ENCODE data around the gene ARHGAP24. TPM values are rescaled to one million over a fixed set of nuclear protein-coding genes. Genes with fewer than 3 reads are reported as not detected.

Gene ARHGAP24
- total RNA-seq, 1 experiment from 2014 or later = 1.3 TPM

DNA sequence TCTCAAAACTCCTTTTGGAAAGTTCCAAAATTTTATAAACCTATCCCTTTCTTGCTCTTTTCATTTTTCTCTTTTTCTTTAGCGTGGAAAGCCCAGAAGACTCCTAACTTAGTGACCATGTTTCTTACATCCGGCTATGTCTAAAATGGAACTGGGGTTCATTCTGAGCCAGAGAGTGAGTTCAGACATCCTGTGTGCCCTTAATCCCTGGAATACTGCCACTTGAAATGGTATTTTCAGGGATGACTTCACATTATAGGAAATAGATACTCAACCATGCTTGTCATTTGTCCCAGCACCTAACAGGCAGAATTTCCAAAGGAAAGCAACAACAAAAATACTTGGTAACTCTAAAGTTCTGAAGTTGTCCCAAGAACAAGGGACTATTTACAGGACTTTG lies 379.6 kb downstream of the ARHGAP24 start:
- Histone ChIP-seq H3K79me2 (ENCODE audit: insufficient read depth, low read length) (no peaks in the 10 kb centered on the region), H3K4me3 (replicated peaks in 1 of 2; ENCODE audit: low read depth in 1 of 2, low read length in 2 of 2) (no peak overlapping the region), H3K9ac (ENCODE audit: low read length) (no peak overlapping the region), H3K9me2 (ENCODE audit: insufficient read depth) (no peaks in the 10 kb centered on the region), H3K4me1 (ENCODE audit: control insufficient read depth in 1 of 2, insufficient read depth in 2 of 2, low read length in 2 of 2) (no peaks in the 10 kb centered on the region), H3K27me3 (ENCODE audit: insufficient read depth, low read length) (no peaks in the 10 kb centered on the region), H3K9me3 (ENCODE audit: control insufficient read depth in 1 of 2, insufficient read depth in 1 of 2, low read depth in 1 of 2, low read length in 2 of 2) (no peaks in the 10 kb centered on the region), H3K27ac (ENCODE audit: low read depth, low read length) (no peak overlapping the region), H3K4me2 (ENCODE audit: low read length) (no peak overlapping the region), H2AFZ (ENCODE audit: low read depth, low read length, poor library complexity, severe bottlenecking) (no peak overlapping the region), H4K20me1 (ENCODE audit: insufficient read depth) (no peaks in the 10 kb centered on the region), H3K36me3 (ENCODE audit: control insufficient read depth in 1 of 2, insufficient read depth in 2 of 2, low read length in 2 of 2) (no peaks in the 10 kb centered on the region)
- TF ChIP-seq, protein P1, sequence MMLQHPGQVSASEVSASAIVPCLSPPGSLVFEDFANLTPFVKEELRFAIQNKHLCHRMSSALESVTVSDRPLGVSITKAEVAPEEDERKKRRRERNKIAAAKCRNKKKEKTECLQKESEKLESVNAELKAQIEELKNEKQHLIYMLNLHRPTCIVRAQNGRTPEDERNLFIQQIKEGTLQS (IDR thresholded peaks at IDR 0.05) = no peak
- TF ChIP-seq EZH2phosphoT487 (IDR thresholded peaks at IDR 0.05; ENCODE audit: borderline replicate concordance) (no peak), POLR2AphosphoS5 (IDR thresholded peaks at IDR 0.05; ENCODE audit: low read depth, low read length) (no peak), YY1 (IDR thresholded peaks at IDR 0.05; ENCODE audit: extremely low read depth, insufficient replicate concordance, low read depth, low read length) (no peak), CBX3 (IDR thresholded peaks at IDR 0.05; ENCODE audit: low read depth) (no peak), ZFX (IDR thresholded peaks at IDR 0.05) (no peak), JUND (IDR thresholded peaks at IDR 0.05) (no peak), ELF1 (IDR thresholded peaks at IDR 0.05; ENCODE audit: borderline replicate concordance, low read depth) (no peak), SIN3A (IDR thresholded peaks at IDR 0.05; ENCODE audit: low read depth) (no peak), RAD21 (IDR thresholded peaks at IDR 0.05; ENCODE audit: low read depth) (no peak), EZH2 (IDR thresholded peaks at IDR 0.05) (no peak)
- TF ChIP-seq, protein P2, sequence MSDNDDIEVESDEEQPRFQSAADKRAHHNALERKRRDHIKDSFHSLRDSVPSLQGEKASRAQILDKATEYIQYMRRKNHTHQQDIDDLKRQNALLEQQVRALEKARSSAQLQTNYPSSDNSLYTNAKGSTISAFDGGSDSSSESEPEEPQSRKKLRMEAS (IDR thresholded peaks at IDR 0.05) = no peak
- TF ChIP-seq, protein P3, sequence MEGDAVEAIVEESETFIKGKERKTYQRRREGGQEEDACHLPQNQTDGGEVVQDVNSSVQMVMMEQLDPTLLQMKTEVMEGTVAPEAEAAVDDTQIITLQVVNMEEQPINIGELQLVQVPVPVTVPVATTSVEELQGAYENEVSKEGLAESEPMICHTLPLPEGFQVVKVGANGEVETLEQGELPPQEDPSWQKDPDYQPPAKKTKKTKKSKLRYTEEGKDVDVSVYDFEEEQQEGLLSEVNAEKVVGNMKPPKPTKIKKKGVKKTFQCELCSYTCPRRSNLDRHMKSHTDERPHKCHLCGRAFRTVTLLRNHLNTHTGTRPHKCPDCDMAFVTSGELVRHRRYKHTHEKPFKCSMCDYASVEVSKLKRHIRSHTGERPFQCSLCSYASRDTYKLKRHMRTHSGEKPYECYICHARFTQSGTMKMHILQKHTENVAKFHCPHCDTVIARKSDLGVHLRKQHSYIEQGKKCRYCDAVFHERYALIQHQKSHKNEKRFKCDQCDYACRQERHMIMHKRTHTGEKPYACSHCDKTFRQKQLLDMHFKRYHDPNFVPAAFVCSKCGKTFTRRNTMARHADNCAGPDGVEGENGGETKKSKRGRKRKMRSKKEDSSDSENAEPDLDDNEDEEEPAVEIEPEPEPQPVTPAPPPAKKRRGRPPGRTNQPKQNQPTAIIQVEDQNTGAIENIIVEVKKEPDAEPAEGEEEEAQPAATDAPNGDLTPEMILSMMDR (IDR thresholded peaks at IDR 0.05 in 2 of 3, conservative IDR thresholded peaks at IDR 0.05 in 1 of 3; ENCODE audit: borderline replicate concordance in 1 of 3, insufficient read depth in 1 of 3, low read depth in 2 of 3, low read length in 2 of 3) = no peak
- TF ChIP-seq, protein P4, sequence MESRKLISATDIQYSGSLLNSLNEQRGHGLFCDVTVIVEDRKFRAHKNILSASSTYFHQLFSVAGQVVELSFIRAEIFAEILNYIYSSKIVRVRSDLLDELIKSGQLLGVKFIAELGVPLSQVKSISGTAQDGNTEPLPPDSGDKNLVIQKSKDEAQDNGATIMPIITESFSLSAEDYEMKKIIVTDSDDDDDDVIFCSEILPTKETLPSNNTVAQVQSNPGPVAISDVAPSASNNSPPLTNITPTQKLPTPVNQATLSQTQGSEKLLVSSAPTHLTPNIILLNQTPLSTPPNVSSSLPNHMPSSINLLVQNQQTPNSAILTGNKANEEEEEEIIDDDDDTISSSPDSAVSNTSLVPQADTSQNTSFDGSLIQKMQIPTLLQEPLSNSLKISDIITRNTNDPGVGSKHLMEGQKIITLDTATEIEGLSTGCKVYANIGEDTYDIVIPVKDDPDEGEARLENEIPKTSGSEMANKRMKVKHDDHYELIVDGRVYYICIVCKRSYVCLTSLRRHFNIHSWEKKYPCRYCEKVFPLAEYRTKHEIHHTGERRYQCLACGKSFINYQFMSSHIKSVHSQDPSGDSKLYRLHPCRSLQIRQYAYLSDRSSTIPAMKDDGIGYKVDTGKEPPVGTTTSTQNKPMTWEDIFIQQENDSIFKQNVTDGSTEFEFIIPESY (IDR thresholded peaks at IDR 0.05; ENCODE audit: extremely low read depth, insufficient replicate concordance, low read length) = no peak
- TF ChIP-seq, protein P5, sequence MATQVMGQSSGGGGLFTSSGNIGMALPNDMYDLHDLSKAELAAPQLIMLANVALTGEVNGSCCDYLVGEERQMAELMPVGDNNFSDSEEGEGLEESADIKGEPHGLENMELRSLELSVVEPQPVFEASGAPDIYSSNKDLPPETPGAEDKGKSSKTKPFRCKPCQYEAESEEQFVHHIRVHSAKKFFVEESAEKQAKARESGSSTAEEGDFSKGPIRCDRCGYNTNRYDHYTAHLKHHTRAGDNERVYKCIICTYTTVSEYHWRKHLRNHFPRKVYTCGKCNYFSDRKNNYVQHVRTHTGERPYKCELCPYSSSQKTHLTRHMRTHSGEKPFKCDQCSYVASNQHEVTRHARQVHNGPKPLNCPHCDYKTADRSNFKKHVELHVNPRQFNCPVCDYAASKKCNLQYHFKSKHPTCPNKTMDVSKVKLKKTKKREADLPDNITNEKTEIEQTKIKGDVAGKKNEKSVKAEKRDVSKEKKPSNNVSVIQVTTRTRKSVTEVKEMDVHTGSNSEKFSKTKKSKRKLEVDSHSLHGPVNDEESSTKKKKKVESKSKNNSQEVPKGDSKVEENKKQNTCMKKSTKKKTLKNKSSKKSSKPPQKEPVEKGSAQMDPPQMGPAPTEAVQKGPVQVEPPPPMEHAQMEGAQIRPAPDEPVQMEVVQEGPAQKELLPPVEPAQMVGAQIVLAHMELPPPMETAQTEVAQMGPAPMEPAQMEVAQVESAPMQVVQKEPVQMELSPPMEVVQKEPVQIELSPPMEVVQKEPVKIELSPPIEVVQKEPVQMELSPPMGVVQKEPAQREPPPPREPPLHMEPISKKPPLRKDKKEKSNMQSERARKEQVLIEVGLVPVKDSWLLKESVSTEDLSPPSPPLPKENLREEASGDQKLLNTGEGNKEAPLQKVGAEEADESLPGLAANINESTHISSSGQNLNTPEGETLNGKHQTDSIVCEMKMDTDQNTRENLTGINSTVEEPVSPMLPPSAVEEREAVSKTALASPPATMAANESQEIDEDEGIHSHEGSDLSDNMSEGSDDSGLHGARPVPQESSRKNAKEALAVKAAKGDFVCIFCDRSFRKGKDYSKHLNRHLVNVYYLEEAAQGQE (IDR thresholded peaks at IDR 0.05; ENCODE audit: low read depth) = no peak
- intact Hi-C loops (cut with micrococcal nuclease) = no loop called here
- ChIA-PET CTCF (no interaction called here), RAD21 (ENCODE audit: low non-redundant PET in 1 of 2, low total read pairs in 2 of 2, uncharacterized antibody in 2 of 2, unreplicated experiment in 2 of 2) (no interaction called here), POLR2A (no interaction called here)
- no TSS peak for BruUV-seq (replicated peaks)
- no peak for DNase-seq (ENCODE audit: low read depth, low spot score)
- no peak for ATAC-seq
